H1 (cell line): ENCODE measurements around the gene TNS1. TPM values are rescaled to one million over a fixed set of nuclear protein-coding genes. Genes with fewer than 3 reads are reported as not detected.

Experiments
- CTCF ChIA-PET: fragments of 300-600 bp; sonication (Branson Sonifier 250); formaldehyde crosslinking; loops from one replicate; lab custom pipeline; 2021; ENCODE audit not compliant: partially characterized antibody; lab: Charles Lee
- POLR2A ChIA-PET: fragments of 300-600 bp; sonication (Branson Sonifier 250); formaldehyde crosslinking; loops from one replicate; lab custom pipeline; 2021; ENCODE audit warnings: inconsistent platforms; ENCODE audit not compliant: partially characterized antibody; lab: Charles Lee
- DNase-seq, 2 experiments: peaks; one replicate each; pipeline versions ENCODE4 v3.0.0 to v3.0.0-alpha.2; 2010 to 2022; ENCODE audit warnings: low spot score in 2 of 2, low read depth in 1 of 2, mixed read lengths in 1 of 2
- FAIRE-seq: peaks from 2 replicates; lab custom pipeline; 2011; peaks lifted over from hg19 to GRCh38; lab: Jason Lieb, UNC
- H2AFZ ChIP-seq: 2 replicates; pipeline ENCODE4 v1.8.1; 2012; ENCODE audit warnings: low read length, inconsistent platforms
- H2AK5ac ChIP-seq: 2 replicates; pipeline ENCODE4 v1.6.1; 2013; ENCODE audit warnings: low read depth, low read length
- H2BK120ac ChIP-seq: replicated peaks from 2 replicates; pipeline ENCODE3; 2013; ENCODE audit warnings: low read depth, low read length, inconsistent platforms
- H2BK12ac ChIP-seq: 2 replicates; pipeline ENCODE4 v1.6.1; 2013; ENCODE audit warnings: low read depth, low read length
- H2BK15ac ChIP-seq: 2 replicates; pipeline ENCODE4 v1.6.1; 2013; ENCODE audit warnings: low read length
- H2BK20ac ChIP-seq: 2 replicates; pipeline ENCODE4 v1.6.1; 2013; ENCODE audit warnings: low read length
- H2BK5ac ChIP-seq: 2 replicates; pipeline ENCODE4 v1.6.1; 2013; ENCODE audit warnings: low read depth, low read length
- H3K14ac ChIP-seq: 2 replicates; pipeline ENCODE4 v1.6.1; 2013; ENCODE audit warnings: inconsistent platforms; ENCODE audit not compliant: insufficient read length
- H3K18ac ChIP-seq: 2 replicates; pipeline ENCODE4 v1.6.1; 2013; ENCODE audit warnings: low read length; ENCODE audit errors: extremely low read depth
- H3K23ac ChIP-seq: 2 replicates; pipeline ENCODE4 v1.6.1; 2013; ENCODE audit warnings: inconsistent platforms; ENCODE audit not compliant: insufficient read length
- H3K23me2 ChIP-seq: 2 replicates; pipeline ENCODE4 v1.6.1; 2013; ENCODE audit warnings: low read depth, low read length
- H3K27ac ChIP-seq: 2 replicates; pipeline ENCODE4 v1.6.1; 2011; ENCODE audit warnings: low read depth, low read length, inconsistent platforms
- H3K27me3 ChIP-seq, 4 experiments: replicated peaks in 1 of 4; 1 replicate in 1 of 4; 2 replicates in 3 of 4; pipeline versions ENCODE4 v1.6.1 to v1.8.1; 2011 to 2013; ENCODE audit warnings: low read length in 3 of 4, mild to moderate bottlenecking in 3 of 4, inconsistent platforms in 2 of 4, mixed read lengths in 2 of 4, moderate library complexity in 1 of 4; ENCODE audit not compliant: control insufficient read depth in 3 of 4, insufficient read depth in 3 of 4; ENCODE audit errors: extremely low read depth in 1 of 4
- H3K36me3 ChIP-seq, 4 experiments: 2 replicates each; pipeline versions ENCODE4 v1.6.1 to v1.8.1; 2011 to 2013; ENCODE audit warnings: mild to moderate bottlenecking in 4 of 4, low read length in 3 of 4, moderate library complexity in 2 of 4, control low read depth in 1 of 4, inconsistent platforms in 1 of 4; ENCODE audit not compliant: insufficient read depth in 4 of 4, control insufficient read depth in 2 of 4
- H3K4ac ChIP-seq: replicated peaks from 2 replicates; pipeline ENCODE3; 2013; ENCODE audit warnings: low read length, low read depth, mixed read lengths, inconsistent platforms; ENCODE audit not compliant: insufficient read length
- H3K4me1 ChIP-seq, 4 experiments: replicated peaks in 1 of 4; 1 replicate in 1 of 4; 2 replicates in 3 of 4; pipeline versions ENCODE4 v1.6.1 to v1.8.1; 2011 to 2013; ENCODE audit warnings: low read length in 3 of 4, inconsistent platforms in 2 of 4, mixed read lengths in 1 of 4; ENCODE audit not compliant: insufficient read depth in 4 of 4, control insufficient read depth in 3 of 4
- H3K4me2 ChIP-seq, 2 experiments: 2 replicates each; pipeline versions ENCODE4 v1.6.1 to v1.8.1; 2011 to 2013; ENCODE audit warnings: low read depth in 2 of 2, low read length in 2 of 2, control low read depth in 1 of 2, inconsistent platforms in 1 of 2, mild to moderate bottlenecking in 1 of 2; ENCODE audit not compliant: insufficient read depth in 1 of 2
- H3K4me3 ChIP-seq, 4 experiments: fragments of 200-600, 300-600 bp in 1 of 4; sonication (generic), shearing (Covaris generic), sonication (Bioruptor Twin) in 1 of 4; 2 replicates each; pipeline versions ENCODE4 v1.5.1 to v1.8.1; 2011 to 2016; ENCODE audit warnings: low read length in 4 of 4, low read depth in 3 of 4, control low read depth in 2 of 4, inconsistent platforms in 2 of 4, mild to moderate bottlenecking in 2 of 4, mixed read lengths in 1 of 4, moderate library complexity in 1 of 4; ENCODE audit not compliant: insufficient read depth in 2 of 4; ENCODE audit errors: extremely low read depth in 1 of 4
- H3K56ac ChIP-seq: replicated peaks from 2 replicates; pipeline ENCODE3; 2013; ENCODE audit warnings: low read depth, mild to moderate bottlenecking, mixed read lengths, low read length, inconsistent platforms; ENCODE audit not compliant: insufficient read length
- H3K79me1 ChIP-seq: 2 replicates; pipeline ENCODE4 v1.6.1; 2013; ENCODE audit warnings: low read depth, low read length, control low read depth
- H3K79me2 ChIP-seq, 2 experiments: 2 replicates each; pipeline versions ENCODE4 v1.6.1 to v1.8.1; 2012 to 2013; ENCODE audit warnings: low read length in 2 of 2, mild to moderate bottlenecking in 2 of 2, inconsistent platforms in 1 of 2; ENCODE audit not compliant: insufficient read depth in 2 of 2, control insufficient read depth in 1 of 2
- H3K9ac ChIP-seq, 4 experiments: replicated peaks in 1 of 4; 1 replicate in 1 of 4; 2 replicates in 3 of 4; pipeline versions ENCODE4 v1.6.1 to v1.8.1; 2011 to 2013; ENCODE audit warnings: low read depth in 3 of 4, low read length in 3 of 4, control low read depth in 2 of 4, mild to moderate bottlenecking in 2 of 4, moderate library complexity in 2 of 4, inconsistent platforms in 1 of 4; ENCODE audit errors: extremely low read depth in 1 of 4
- H3K9me3 ChIP-seq, 2 experiments: 2 replicates each; pipeline versions ENCODE4 v1.6.1 to v1.8.1; 2012 to 2013; ENCODE audit warnings: mild to moderate bottlenecking in 2 of 2, moderate library complexity in 2 of 2, control low read depth in 1 of 2, inconsistent platforms in 1 of 2, low read depth in 1 of 2, low read length in 1 of 2, mixed read lengths in 1 of 2; ENCODE audit not compliant: insufficient read depth in 2 of 2
- H4K20me1 ChIP-seq, 2 experiments: replicated peaks in 1 of 2; 2 replicates each; pipeline versions ENCODE3 to v1.8.1; 2011 to 2013; ENCODE audit warnings: inconsistent platforms in 2 of 2, low read length in 2 of 2, mild to moderate bottlenecking in 1 of 2; ENCODE audit not compliant: insufficient read depth in 2 of 2, control insufficient read depth in 1 of 2
- H4K5ac ChIP-seq: 2 replicates; pipeline ENCODE4 v1.6.1; 2013; ENCODE audit warnings: low read length, low read depth, mixed read lengths, inconsistent platforms; ENCODE audit not compliant: insufficient read length
- H4K8ac ChIP-seq: 2 replicates; pipeline ENCODE4 v1.8.0; 2013; ENCODE audit warnings: mild to moderate bottlenecking, moderate library complexity, low read length, inconsistent platforms; ENCODE audit not compliant: insufficient read depth; ENCODE audit errors: extremely low read depth
- H4K91ac ChIP-seq: replicated peaks from 2 replicates; pipeline ENCODE3; 2013; ENCODE audit warnings: low read length, mixed read lengths, inconsistent platforms; ENCODE audit not compliant: insufficient read length
- BCL11A ChIP-seq, 2 experiments: IDR thresholded peaks; one replicate each; pipeline ENCODE4 v1.6.1; 2011; ENCODE audit warnings: low read depth in 2 of 2, low read length in 2 of 2, mild to moderate bottlenecking in 2 of 2
- CBX5 ChIP-seq: fragments of 300-800, 300-1000 bp; sonication (generic); IDR thresholded peaks from 2 replicates; pipeline ENCODE4 v1.7.1; 2016; ENCODE audit warnings: antibody characterized with exemption, low read length, low read depth
- CEBPB ChIP-seq: IDR thresholded peaks from 2 replicates; pipeline ENCODE4 v1.6.1; 2012; ENCODE audit warnings: low read depth, low read length
- JUN ChIP-seq: IDR thresholded peaks from 2 replicates; pipeline ENCODE4 v1.6.1; 2011; ENCODE audit warnings: low read depth, mild to moderate bottlenecking, improper control_type of control experiment, low read length
- PHF8 ChIP-seq: fragments of 200-600 bp; sonication (generic); conservative IDR thresholded peaks from 2 replicates; pipeline ENCODE4 v1.7.1; 2012; ENCODE audit warnings: low read depth, mild to moderate bottlenecking, inconsistent platforms, low read length, moderate library complexity
- SRF ChIP-seq: IDR thresholded peaks from 2 replicates; pipeline ENCODE4 v1.6.1; 2011; ENCODE audit warnings: mild to moderate bottlenecking, low read depth, low read length, moderate library complexity
- WGBS, 2 experiments: shearing (Covaris generic) in 1 of 2; methylation state at CpG; one replicate each; pipeline versions ENCODE4 v1.1.6 to v1.1.7; 2013 to 2015; ENCODE audit warnings: low lambda C conversion rate in 2 of 2, mixed read lengths in 2 of 2, inconsistent platforms in 1 of 2, low coverage in 1 of 2, missing lambda C conversion rate in 1 of 2; ENCODE audit not compliant: insufficient replicate concordance in 2 of 2, insufficient coverage in 1 of 2, insufficient read length in 1 of 2; ENCODE audit errors: extremely low coverage in 1 of 2, missing lambda C conversion rate in 1 of 2; 5-methylcytosine and 5-hydroxymethylcytosine counted together
- polyA plus RNA-seq, 7 experiments: library from polyadenylated mRNA; depleted of rRNA in 3 of 7; stranded (reverse) in 5 of 7; unstranded in 2 of 7; fragments of >200 nt in 5 of 7; fragments of 200-250 nt in 2 of 7; gene quantifications; 1 replicate in 5 of 7; 2 replicates in 1 of 7; 4 replicates in 1 of 7; pipeline versions ENCODE4 v1.2.1 to v1.2.3, GENCODE V29; 2011 to 2013; ENCODE audit warnings: missing spikeins in 2 of 7, mixed read lengths in 2 of 7
- total RNA-seq: library from RNA; stranded (reverse); fragmentation: NEBNext Ultra II Directional; extraction: Animal tissue kit (Norgen Biotek cat#: 25700); gene quantifications from 2 replicates; pipeline ENCODE4 v1.2.1, GENCODE V29; 2021

TNS1 gene
- total and polyA plus RNA-seq, 2 of the 8 experiments (the other 6 are each of a cell fraction or from before 2014, with no cell fraction given), result 1.5 to 5.1 TPM

GRCh38 chr2:217835931-217836891 lies 166.6 kb downstream of the TNS1 start:
- Histone ChIP-seq H2AFZ (no peak overlapping the region), H2AK5ac (0 out of 2 replicates have a peak overlapping the region, but pooled peaks have one; percentile 13), H3K27ac (0 out of 2 replicates have a peak overlapping the region, but pooled peaks have one; percentile 5), H3K18ac (peak overlapping the region; percentile 34; the same call in 1 of the 2 replicates), H3K27me3 (no peaks in the 10 kb centered on the region), H3K4me2 (no peak overlapping the region), H3K79me2 (no peaks in the 10 kb centered on the region), H4K91ac (no peak overlapping the region), H2BK15ac (0 out of 2 replicates have a peak overlapping the region, but pooled peaks have one; percentile 29), H3K4me3 (no peak overlapping the region), H2BK12ac (0 out of 2 replicates have a peak overlapping the region, but pooled peaks have one; percentile 75), H4K5ac (no peak overlapping the region), H3K23me2 (no peaks in the 10 kb centered on the region; the same call in 1 of the 2 replicates), H3K14ac (no peak overlapping the region), H2BK120ac (no peak overlapping the region), H3K4me1 (peaks cover 0 to 9% (median 6%) of the 10 kb centered on the region in 4 experiments; a peak in 5 of 7 replicates), H2BK5ac (no peak overlapping the region; the same call in 1 of the 2 replicates), H3K4ac (no peak overlapping the region), H3K9me3 (no peaks in the 10 kb centered on the region), H3K79me1 (no peaks in the 10 kb centered on the region), H3K36me3 (no peaks in the 10 kb centered on the region), H3K56ac (no peak overlapping the region), H3K9ac (no peak overlapping the region; a peak in 3 of 7 replicates), H2BK20ac (no peak overlapping the region), H4K20me1 (no peaks in the 10 kb centered on the region), H4K8ac (no peak overlapping the region), H3K23ac (no peak overlapping the region)
- CTCF ChIA-PET, result interaction anchor here (0.9 to 3.6 kb wide), 16 partner anchors 10 to 166 kb away, joined by 3 to 25 read pairs (median 4); partner anchors contain the start of gene TNS1
- TF ChIP-seq BCL11A (IDR thresholded peaks at IDR 0.05; ENCODE audit: low read depth in 2 of 2, low read length in 2 of 2) (no peak), CBX5 (no peak), CEBPB (peak; percentile 78), SRF (no peak), PHF8 (no peak), JUN (no peak)
- POLR2A ChIA-PET, result interaction anchor here (0.8 to 1.6 kb wide), 2 partner anchors 9 to 10 kb away, joined by 3 read pairs; no protein-coding TSS in a partner anchor
- FAIRE-seq, result no peak
- 87% methylated on average over 17 of the region's 18 CpGs; no CpG with 5 or more reads in 1 of the 2 experiments for WGBS, 2 experiments
- DNase-seq, result no peak
